ENCODE measurements around the gene SLC43A1.
A peak's percentile ranks its signal among the peaks of the same experiment; 100 is the strongest.
"Not testable (repeated sequence)": the region's sequence is repeated elsewhere in the genome, so short reads cannot be mapped to it uniquely, and the experiment has no call there.

Gene SLC43A1

GRCh38 chr11:57459164-57460021 lies 56.1 kb downstream of the SLC43A1 start:
- H3K4me1 ChIP-seq (ENCODE audit: control insufficient read depth, insufficient read depth, low read length), result peaks cover 26% of the 10 kb centered on the region
- H3K9ac ChIP-seq (ENCODE audit: low read length), result peak overlapping the region; percentile 58
- no peaks in the 10 kb centered on the region for H3K9me3 ChIP-seq (ENCODE audit: control insufficient read depth, low read length)
- H3K36me3 ChIP-seq (ENCODE audit: control insufficient read depth, insufficient read depth, low read length), result no peaks in the 10 kb centered on the region
- peak overlapping the region; percentile 9 for H3K4me3 ChIP-seq (ENCODE audit: low read length)
- H3K27me3 ChIP-seq (ENCODE audit: control insufficient read depth, insufficient read depth, low read length), result peaks cover 51% of the 10 kb centered on the region

GRCh38 chr11:57458410-57459163 lies 56.9 kb downstream of the SLC43A1 start:
- no peaks in the 10 kb centered on the region for H3K36me3 ChIP-seq (ENCODE audit: control insufficient read depth, insufficient read depth, low read length)
- H3K4me1 ChIP-seq (ENCODE audit: control insufficient read depth, insufficient read depth, low read length), result peaks cover 33% of the 10 kb centered on the region
- H3K4me3 ChIP-seq (ENCODE audit: low read length), result peak overlapping the region; percentile 9
- H3K9ac ChIP-seq (ENCODE audit: low read length), result peak overlapping the region; percentile 58
- H3K27me3 ChIP-seq (ENCODE audit: control insufficient read depth, insufficient read depth, low read length), result peaks cover 51% of the 10 kb centered on the region
- H3K9me3 ChIP-seq (ENCODE audit: control insufficient read depth, low read length), result no peaks in the 10 kb centered on the region

GRCh38 chr11:57458060-57458409 lies 57.5 kb downstream of the SLC43A1 start:
- Histone ChIP-seq H3K9me3 (ENCODE audit: control insufficient read depth, low read length) (no peaks in the 10 kb centered on the region), H3K36me3 (ENCODE audit: control insufficient read depth, insufficient read depth, low read length) (no peaks in the 10 kb centered on the region), H3K4me1 (ENCODE audit: control insufficient read depth, insufficient read depth, low read length) (peaks cover 38% of the 10 kb centered on the region), H3K4me3 (ENCODE audit: low read length) (no peak overlapping the region), H3K27me3 (ENCODE audit: control insufficient read depth, insufficient read depth, low read length) (peaks cover 51% of the 10 kb centered on the region), H3K9ac (ENCODE audit: low read length) (no peak overlapping the region)

GRCh38 chr11:57457643-57458023 lies 57.9 kb downstream of the SLC43A1 start:
- H3K4me1 ChIP-seq (ENCODE audit: control insufficient read depth, insufficient read depth, low read length), result peaks cover 41% of the 10 kb centered on the region
- peaks cover 50% of the 10 kb centered on the region for H3K27me3 ChIP-seq (ENCODE audit: control insufficient read depth, insufficient read depth, low read length)
- H3K9ac ChIP-seq (ENCODE audit: low read length), result no peak overlapping the region
- no peaks in the 10 kb centered on the region for H3K36me3 ChIP-seq (ENCODE audit: control insufficient read depth, insufficient read depth, low read length)
- no peaks in the 10 kb centered on the region for H3K9me3 ChIP-seq (ENCODE audit: control insufficient read depth, low read length)
- H3K4me3 ChIP-seq (ENCODE audit: low read length), result no peak overlapping the region

- Histone ChIP-seq H3K4me3 (ENCODE audit: low read length) (no peak overlapping the region), H3K9ac (ENCODE audit: low read length) (no peak overlapping the region), H3K27me3 (ENCODE audit: control insufficient read depth, insufficient read depth, low read length) (peaks cover 44% of the 10 kb centered on the region), H3K4me1 (ENCODE audit: control insufficient read depth, insufficient read depth, low read length) (peaks cover 41% of the 10 kb centered on the region), H3K9me3 (ENCODE audit: control insufficient read depth, low read length) (no peaks in the 10 kb centered on the region), H3K36me3 (ENCODE audit: control insufficient read depth, insufficient read depth, low read length) (no peaks in the 10 kb centered on the region)
These were observed 58.4 kb downstream of the SLC43A1 start for GRCh38 chr11:57456960-57457642.

GRCh38 chr11:57453543-57454177 lies 61.8 kb downstream of the SLC43A1 start:
- H3K9ac ChIP-seq (ENCODE audit: low read length), result no peak overlapping the region
- H3K9me3 ChIP-seq (ENCODE audit: control insufficient read depth, low read length), result no peaks in the 10 kb centered on the region
- no peak overlapping the region for H3K4me3 ChIP-seq (ENCODE audit: low read length)
- H3K4me1 ChIP-seq (ENCODE audit: control insufficient read depth, insufficient read depth, low read length), result peaks cover 26% of the 10 kb centered on the region
- peaks cover 13% of the 10 kb centered on the region for H3K27me3 ChIP-seq (ENCODE audit: control insufficient read depth, insufficient read depth, low read length)
- H3K36me3 ChIP-seq (ENCODE audit: control insufficient read depth, insufficient read depth, low read length), result no peaks in the 10 kb centered on the region

- Histone ChIP-seq H3K9ac (ENCODE audit: low read length) (no peak overlapping the region), H3K4me3 (ENCODE audit: low read length) (no peak overlapping the region), H3K27me3 (ENCODE audit: control insufficient read depth, insufficient read depth, low read length) (peaks cover 3% of the 10 kb centered on the region), H3K36me3 (ENCODE audit: control insufficient read depth, insufficient read depth, low read length) (no peaks in the 10 kb centered on the region), H3K9me3 (ENCODE audit: control insufficient read depth, low read length) (no peaks in the 10 kb centered on the region), H3K4me1 (ENCODE audit: control insufficient read depth, insufficient read depth, low read length) (no peaks in the 10 kb centered on the region)
These were observed 69.4 kb downstream of the SLC43A1 start for GRCh38 chr11:57446055-57446454.

GRCh38 chr11:57445122-57445394 lies 70.4 kb downstream of the SLC43A1 start:
- not testable (repeated sequence) for H3K4me3 ChIP-seq (ENCODE audit: low read length); H3K27me3 ChIP-seq (ENCODE audit: control insufficient read depth, insufficient read depth, low read length); H3K9me3 ChIP-seq (ENCODE audit: control insufficient read depth, low read length); H3K36me3 ChIP-seq (ENCODE audit: control insufficient read depth, insufficient read depth, low read length); H3K4me1 ChIP-seq (ENCODE audit: control insufficient read depth, insufficient read depth, low read length); H3K9ac ChIP-seq (ENCODE audit: low read length)

GRCh38 chr11:57444362-57445121 lies 71.0 kb downstream of the SLC43A1 start:
- H3K9me3 ChIP-seq (ENCODE audit: control insufficient read depth, low read length), result no peaks in the 10 kb centered on the region
- H3K27me3 ChIP-seq (ENCODE audit: control insufficient read depth, insufficient read depth, low read length), result peaks cover 3% of the 10 kb centered on the region
- no peak overlapping the region for H3K4me3 ChIP-seq (ENCODE audit: low read length)
- H3K36me3 ChIP-seq (ENCODE audit: control insufficient read depth, insufficient read depth, low read length), result no peaks in the 10 kb centered on the region
- H3K4me1 ChIP-seq (ENCODE audit: control insufficient read depth, insufficient read depth, low read length), result no peaks in the 10 kb centered on the region
- H3K9ac ChIP-seq (ENCODE audit: low read length), result no peak overlapping the region

- Histone ChIP-seq H3K9me3 (ENCODE audit: control insufficient read depth, low read length) (no peaks in the 10 kb centered on the region), H3K9ac (ENCODE audit: low read length) (no peak overlapping the region), H3K4me1 (ENCODE audit: control insufficient read depth, insufficient read depth, low read length) (peaks cover 8% of the 10 kb centered on the region), H3K27me3 (ENCODE audit: control insufficient read depth, insufficient read depth, low read length) (no peaks in the 10 kb centered on the region), H3K4me3 (ENCODE audit: low read length) (no peak overlapping the region), H3K36me3 (ENCODE audit: control insufficient read depth, insufficient read depth, low read length) (no peaks in the 10 kb centered on the region)
These were observed 74.6 kb downstream of the SLC43A1 start for GRCh38 chr11:57440744-57441414.

GRCh38 chr11:57439786-57440185 lies 75.7 kb downstream of the SLC43A1 start:
- H3K27me3 ChIP-seq (ENCODE audit: control insufficient read depth, insufficient read depth, low read length), result no peaks in the 10 kb centered on the region
- H3K36me3 ChIP-seq (ENCODE audit: control insufficient read depth, insufficient read depth, low read length), result no peaks in the 10 kb centered on the region
- peaks cover 8% of the 10 kb centered on the region for H3K4me1 ChIP-seq (ENCODE audit: control insufficient read depth, insufficient read depth, low read length)
- no peaks in the 10 kb centered on the region for H3K9me3 ChIP-seq (ENCODE audit: control insufficient read depth, low read length)
- H3K4me3 ChIP-seq (ENCODE audit: low read length), result no peak overlapping the region
- H3K9ac ChIP-seq (ENCODE audit: low read length), result no peak overlapping the region
